ENCODE data around the gene MAP2K6.

The MAP2K6 gene

DNA sequence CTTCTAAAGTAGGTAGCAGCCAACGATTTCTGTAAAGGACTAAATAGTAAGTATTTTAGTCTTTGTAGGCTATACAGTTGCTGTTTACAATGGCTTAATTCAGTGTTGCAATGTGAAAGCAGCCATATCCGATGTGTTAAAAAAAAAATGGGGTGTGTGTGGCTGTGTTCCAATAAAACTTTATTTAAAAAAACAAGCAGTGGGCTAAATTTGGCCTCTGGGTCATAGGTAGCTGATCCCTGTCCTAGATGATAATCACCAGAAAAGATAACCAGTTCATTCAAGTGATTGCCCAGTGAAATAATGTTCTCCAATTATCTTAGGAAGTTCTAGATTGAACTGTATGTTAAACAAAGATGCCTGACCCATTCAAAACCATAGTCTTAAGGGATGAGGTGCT, 124.3 kb downstream of the MAP2K6 start:
- TF ChIP-seq, protein P1, sequence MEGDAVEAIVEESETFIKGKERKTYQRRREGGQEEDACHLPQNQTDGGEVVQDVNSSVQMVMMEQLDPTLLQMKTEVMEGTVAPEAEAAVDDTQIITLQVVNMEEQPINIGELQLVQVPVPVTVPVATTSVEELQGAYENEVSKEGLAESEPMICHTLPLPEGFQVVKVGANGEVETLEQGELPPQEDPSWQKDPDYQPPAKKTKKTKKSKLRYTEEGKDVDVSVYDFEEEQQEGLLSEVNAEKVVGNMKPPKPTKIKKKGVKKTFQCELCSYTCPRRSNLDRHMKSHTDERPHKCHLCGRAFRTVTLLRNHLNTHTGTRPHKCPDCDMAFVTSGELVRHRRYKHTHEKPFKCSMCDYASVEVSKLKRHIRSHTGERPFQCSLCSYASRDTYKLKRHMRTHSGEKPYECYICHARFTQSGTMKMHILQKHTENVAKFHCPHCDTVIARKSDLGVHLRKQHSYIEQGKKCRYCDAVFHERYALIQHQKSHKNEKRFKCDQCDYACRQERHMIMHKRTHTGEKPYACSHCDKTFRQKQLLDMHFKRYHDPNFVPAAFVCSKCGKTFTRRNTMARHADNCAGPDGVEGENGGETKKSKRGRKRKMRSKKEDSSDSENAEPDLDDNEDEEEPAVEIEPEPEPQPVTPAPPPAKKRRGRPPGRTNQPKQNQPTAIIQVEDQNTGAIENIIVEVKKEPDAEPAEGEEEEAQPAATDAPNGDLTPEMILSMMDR (IDR thresholded peaks at IDR 0.05), result no peak
- Histone ChIP-seq H3K4me1 (ENCODE audit: control insufficient read depth in 1 of 2, insufficient read depth in 1 of 2, low read depth in 1 of 2, low read length in 1 of 2) (no peaks in the 10 kb centered on the region), H3K36me3 (peaks cover 100% of the 10 kb centered on the region), H3K27me3 (no peaks in the 10 kb centered on the region), H3K9me3 (no peaks in the 10 kb centered on the region), H3K27ac (no peak overlapping the region), H3K4me3 (ENCODE audit: low read depth in 1 of 2, low read length in 1 of 2) (no peak overlapping the region)

DNA sequence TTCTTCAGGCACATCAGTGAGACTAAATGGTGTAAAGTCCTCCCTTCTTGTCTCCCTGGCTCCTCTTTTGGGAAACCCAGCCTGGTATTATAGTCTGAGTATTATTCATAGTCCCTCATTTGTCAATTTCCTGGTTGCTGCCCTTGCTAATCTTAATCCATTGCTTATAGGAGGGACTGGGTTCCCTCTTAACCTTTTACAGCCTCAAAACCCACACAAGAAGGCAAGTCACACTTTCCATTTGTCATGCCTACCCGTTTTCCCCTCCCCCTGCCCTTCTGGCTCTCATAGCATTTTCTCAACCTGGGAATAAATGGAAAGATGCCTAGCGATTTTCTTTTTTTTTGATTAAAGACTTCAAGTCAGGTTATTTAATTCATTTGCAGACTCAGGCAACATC, 124.8 kb downstream of the MAP2K6 start:
- Histone ChIP-seq H3K27ac (no peak overlapping the region), H3K4me1 (ENCODE audit: control insufficient read depth in 1 of 2, insufficient read depth in 1 of 2, low read depth in 1 of 2, low read length in 1 of 2) (no peaks in the 10 kb centered on the region), H3K36me3 (peaks cover 100% of the 10 kb centered on the region), H3K9me3 (no peaks in the 10 kb centered on the region), H3K4me3 (ENCODE audit: low read depth in 1 of 2, low read length in 1 of 2) (no peak overlapping the region), H3K27me3 (no peaks in the 10 kb centered on the region)
- TF ChIP-seq, protein P1 (IDR thresholded peaks at IDR 0.05), result no peak

DNA sequence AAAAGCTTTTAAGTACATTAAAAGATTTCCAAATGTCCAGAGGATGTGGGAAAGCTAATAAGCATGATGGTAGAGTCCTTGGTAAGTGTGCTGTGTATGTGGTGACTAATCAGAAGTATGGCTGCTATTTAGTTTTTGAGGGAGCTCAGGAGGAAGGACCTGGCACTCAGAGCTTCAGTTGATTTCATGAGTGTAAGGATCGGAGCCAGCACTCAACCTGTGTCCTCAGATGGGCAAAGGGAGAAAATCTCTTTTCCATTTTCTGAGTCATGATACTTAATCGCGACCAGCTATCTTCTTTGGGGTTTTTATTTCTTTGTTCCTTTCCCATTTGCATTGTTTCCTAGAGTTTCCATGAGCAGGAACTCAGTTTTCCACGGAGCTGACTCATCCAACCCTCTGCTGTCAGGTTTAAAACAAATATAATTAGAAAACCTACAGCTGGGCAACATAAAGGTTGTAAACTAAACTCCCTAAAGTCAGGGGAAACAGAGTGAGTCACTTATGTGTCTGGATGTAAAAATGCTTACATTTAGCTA, 125.4 kb downstream of the MAP2K6 start:
- no peaks in the 10 kb centered on the region for H3K4me1 ChIP-seq (ENCODE audit: control insufficient read depth in 1 of 2, insufficient read depth in 1 of 2, low read depth in 1 of 2, low read length in 1 of 2)
- TF ChIP-seq, protein P1 (IDR thresholded peaks at IDR 0.05), result no peak
- peaks cover 100% of the 10 kb centered on the region for H3K36me3 ChIP-seq
- no peak overlapping the region for H3K4me3 ChIP-seq (ENCODE audit: low read depth in 1 of 2, low read length in 1 of 2)
- H3K27ac ChIP-seq, result no peak overlapping the region
- H3K27me3 ChIP-seq, result no peaks in the 10 kb centered on the region
- no peaks in the 10 kb centered on the region for H3K9me3 ChIP-seq

DNA sequence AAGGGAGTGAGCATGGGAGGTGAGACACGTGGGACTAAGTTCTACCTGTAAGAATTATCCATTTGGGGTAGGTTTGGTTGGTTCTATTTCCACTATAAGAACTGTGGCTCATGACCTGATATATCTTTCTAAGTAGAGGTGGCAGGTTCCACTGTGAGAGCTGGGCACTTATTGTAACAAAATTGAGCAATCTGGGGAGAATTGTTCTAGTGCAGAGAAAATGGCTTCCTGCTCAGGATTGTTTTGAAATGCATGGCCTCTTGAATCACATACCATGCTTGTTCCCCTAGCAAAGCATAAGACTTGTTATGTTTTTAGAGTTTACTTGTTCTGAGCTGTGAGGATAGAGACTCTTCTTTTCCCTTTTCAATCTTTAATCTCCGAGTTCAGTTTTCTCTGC, 125.9 kb downstream of the MAP2K6 start:
- H3K27me3 ChIP-seq, result no peaks in the 10 kb centered on the region
- TF ChIP-seq, protein P1 (IDR thresholded peaks at IDR 0.05), result no peak
- H3K9me3 ChIP-seq, result no peaks in the 10 kb centered on the region
- H3K4me3 ChIP-seq (ENCODE audit: low read depth in 1 of 2, low read length in 1 of 2), result no peak overlapping the region
- no peaks in the 10 kb centered on the region for H3K4me1 ChIP-seq (ENCODE audit: control insufficient read depth in 1 of 2, insufficient read depth in 1 of 2, low read depth in 1 of 2, low read length in 1 of 2)
- no peak overlapping the region for H3K27ac ChIP-seq
- peaks cover 100% of the 10 kb centered on the region for H3K36me3 ChIP-seq

DNA sequence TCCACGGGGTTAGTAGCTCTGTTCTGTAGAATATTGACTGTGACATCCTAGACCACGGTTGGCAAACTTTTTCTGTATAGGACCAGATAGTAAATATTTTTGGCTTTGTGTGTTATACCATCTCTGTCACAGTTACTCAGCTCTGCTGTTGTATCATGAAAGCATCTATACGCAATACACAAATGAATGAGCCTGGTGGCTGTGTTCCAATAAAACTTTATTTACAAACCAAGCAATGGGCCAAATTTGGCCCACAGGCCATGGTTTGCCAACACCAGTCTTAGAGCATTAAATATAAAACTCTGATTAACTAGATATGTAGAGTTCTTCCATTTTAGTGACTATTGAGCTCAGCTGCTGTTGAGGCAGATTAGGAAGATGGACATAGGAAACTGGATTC, 132.7 kb downstream of the MAP2K6 start:
- TF ChIP-seq, protein P1 (IDR thresholded peaks at IDR 0.05), result no peak
- H3K36me3 ChIP-seq, result peaks cover 59% of the 10 kb centered on the region
- no peak overlapping the region for H3K27ac ChIP-seq
- no peak overlapping the region for H3K4me3 ChIP-seq (ENCODE audit: low read depth in 1 of 2, low read length in 1 of 2)
- H3K27me3 ChIP-seq, result no peaks in the 10 kb centered on the region
- no peaks in the 10 kb centered on the region for H3K4me1 ChIP-seq (ENCODE audit: control insufficient read depth in 1 of 2, insufficient read depth in 1 of 2, low read depth in 1 of 2, low read length in 1 of 2)
- H3K9me3 ChIP-seq, result no peaks in the 10 kb centered on the region

DNA sequence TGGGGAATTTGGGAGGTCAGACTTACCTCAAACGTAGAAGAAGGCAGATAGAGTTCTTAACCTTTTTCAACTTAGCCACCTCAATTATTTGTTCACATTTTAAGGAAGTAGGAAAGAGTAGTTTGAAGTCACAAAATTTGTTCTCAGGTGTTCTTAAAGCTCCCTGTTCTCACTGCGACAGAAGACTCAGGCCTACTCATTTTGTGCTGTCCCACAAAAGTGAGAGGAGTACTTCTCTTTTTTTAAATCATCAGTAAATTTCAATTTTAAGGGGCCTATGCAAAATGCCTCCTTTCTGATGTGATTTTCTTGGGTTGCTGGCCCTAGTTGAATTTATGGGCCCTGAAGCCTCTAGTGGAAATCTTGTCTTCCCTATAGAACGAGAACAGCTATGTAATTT, 133.4 kb downstream of the MAP2K6 start:
- Histone ChIP-seq H3K27ac (no peak overlapping the region), H3K27me3 (no peaks in the 10 kb centered on the region), H3K36me3 (peaks cover 53% of the 10 kb centered on the region), H3K4me3 (ENCODE audit: low read depth in 1 of 2, low read length in 1 of 2) (no peak overlapping the region), H3K4me1 (ENCODE audit: control insufficient read depth in 1 of 2, insufficient read depth in 1 of 2, low read depth in 1 of 2, low read length in 1 of 2) (no peaks in the 10 kb centered on the region), H3K9me3 (no peaks in the 10 kb centered on the region)
- TF ChIP-seq, protein P1 (IDR thresholded peaks at IDR 0.05), result no peak

Data from neutrophil (primary cell).